Breast epithelium (tissue), 4 donors: ENCODE results near the gene ITPR1. TPM values are rescaled to one million over a fixed set of nuclear protein-coding genes. Genes with fewer than 3 reads are reported as not detected.

Experiments used
- DNase-seq, 2 donors: peaks; one replicate each; pipeline ENCODE4 v3.0.0-alpha.2; 2019; ENCODE audit warnings: low spot score in 2 of 2
- H3K27ac ChIP-seq, 2 donors: fragments of 200-600 bp; sonication (generic) in 1 of 2; one replicate each; pipeline ENCODE4 v1.5.1; 2016 to 2019; ENCODE audit warnings: mild to moderate bottlenecking in 1 of 2
- H3K27me3 ChIP-seq, 2 donors: fragments of 200-600 bp; sonication (generic) in 1 of 2; one replicate each; pipeline versions ENCODE4 v1.5.1 to v1.6.0; 2017 to 2019; ENCODE audit warnings: control low read depth in 1 of 2, mild to moderate bottlenecking in 1 of 2
- H3K36me3 ChIP-seq: fragments of 200-600 bp; one replicate; pipeline ENCODE4 v1.5.1; 2019
- H3K4me1 ChIP-seq, 2 donors: fragments of 200-600 bp; sonication (generic); one replicate each; pipeline ENCODE4 v1.5.1; 2016 to 2019; ENCODE audit warnings: control low read depth in 1 of 2
- H3K4me3 ChIP-seq, 3 donors: fragments of 200-600 bp; sonication (generic); 1 replicate in 2 of 3; 2 replicates in 1 of 3; pipeline ENCODE4 v1.5.1; 2016 to 2019; ENCODE audit warnings: mild to moderate bottlenecking in 3 of 3, moderate library complexity in 2 of 3
- H3K9me3 ChIP-seq, 2 donors: fragments of 200-600 bp; sonication (generic) in 1 of 2; one replicate each; pipeline ENCODE4 v1.5.1; 2016 to 2019; ENCODE audit warnings: control low read depth in 1 of 2
- POLR2A ChIP-seq: fragments of 450-650 bp; IDR thresholded peaks from one replicate; pipeline ENCODE4 v1.6.1; 2016; ENCODE audit warnings: antibody characterized with exemption, mild to moderate bottlenecking, moderate library complexity
- POLR2AphosphoS5 ChIP-seq, 3 donors: sonication (generic); formaldehyde crosslinking; IDR thresholded peaks; one replicate each; pipeline ENCODE4 v1.6.1; 2017; ENCODE audit warnings: antibody characterized with exemption in 3 of 3
- intact Hi-C: fragments of 100-400 bp; cut with DNase I; formaldehyde crosslinking; loops from one replicate; pipeline ENCODE4 v1.15.1; 2023; ENCODE audit warnings: low total_unique reads
- total RNA-seq, 3 donors: library from RNA; depleted of rRNA; stranded (reverse); fragments of >200 nt; gene quantifications; one replicate each; pipeline ENCODE4 v1.1.0, GENCODE V29; 2016
- TF ChIP-seq, protein P1 (sequence below), 3 donors: fragments of 450-650 bp; IDR thresholded peaks; one replicate each; pipeline ENCODE4 v1.5.1; 2016 to 2017; ENCODE audit warnings: antibody characterized with exemption in 3 of 3, mild to moderate bottlenecking in 3 of 3, moderate library complexity in 3 of 3

ITPR1 gene
- total RNA-seq, 3 donors from 2014 or later: 53.8 to 227 (median 174) TPM

DNA sequence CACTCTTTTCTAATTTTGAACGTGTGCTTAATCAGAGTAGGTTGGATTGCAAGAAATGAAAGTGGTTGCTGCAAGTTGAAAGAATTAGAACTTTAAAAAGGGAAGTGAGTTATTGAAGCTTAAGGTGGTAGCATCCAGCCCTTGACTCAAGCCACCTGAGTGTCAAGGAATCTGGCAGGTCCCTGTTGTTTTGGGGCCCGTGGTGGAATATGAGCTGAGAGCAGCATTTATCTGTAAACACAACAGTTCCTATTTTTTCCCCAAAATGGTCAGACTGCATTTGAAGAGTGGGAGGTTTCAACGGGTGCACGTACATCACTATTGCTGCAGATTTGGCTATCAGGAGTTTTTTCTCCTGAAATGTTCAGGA, 1.7 kb downstream of the ITPR1 start:
- DNase-seq: no peak
- Histone ChIP-seq H3K27me3 (no peaks in the 10 kb centered on the region), H3K9me3 (no peaks in the 10 kb centered on the region), H3K4me1 (peaks cover 0 to 3% of the 10 kb centered on the region in 2 donors), H3K4me3 (peak overlapping the region; percentile 74 to 93 (median 86)), H3K36me3 (no peaks in the 10 kb centered on the region), H3K27ac (peak overlapping the region; percentile 46 to 86)
- TF ChIP-seq POLR2AphosphoS5 (IDR thresholded peaks at IDR 0.05) (no peak), POLR2A (no peak)
- TF ChIP-seq, protein P1, sequence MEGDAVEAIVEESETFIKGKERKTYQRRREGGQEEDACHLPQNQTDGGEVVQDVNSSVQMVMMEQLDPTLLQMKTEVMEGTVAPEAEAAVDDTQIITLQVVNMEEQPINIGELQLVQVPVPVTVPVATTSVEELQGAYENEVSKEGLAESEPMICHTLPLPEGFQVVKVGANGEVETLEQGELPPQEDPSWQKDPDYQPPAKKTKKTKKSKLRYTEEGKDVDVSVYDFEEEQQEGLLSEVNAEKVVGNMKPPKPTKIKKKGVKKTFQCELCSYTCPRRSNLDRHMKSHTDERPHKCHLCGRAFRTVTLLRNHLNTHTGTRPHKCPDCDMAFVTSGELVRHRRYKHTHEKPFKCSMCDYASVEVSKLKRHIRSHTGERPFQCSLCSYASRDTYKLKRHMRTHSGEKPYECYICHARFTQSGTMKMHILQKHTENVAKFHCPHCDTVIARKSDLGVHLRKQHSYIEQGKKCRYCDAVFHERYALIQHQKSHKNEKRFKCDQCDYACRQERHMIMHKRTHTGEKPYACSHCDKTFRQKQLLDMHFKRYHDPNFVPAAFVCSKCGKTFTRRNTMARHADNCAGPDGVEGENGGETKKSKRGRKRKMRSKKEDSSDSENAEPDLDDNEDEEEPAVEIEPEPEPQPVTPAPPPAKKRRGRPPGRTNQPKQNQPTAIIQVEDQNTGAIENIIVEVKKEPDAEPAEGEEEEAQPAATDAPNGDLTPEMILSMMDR (IDR thresholded peaks at IDR 0.05): no peak
- intact Hi-C loops: no loop called here

DNA sequence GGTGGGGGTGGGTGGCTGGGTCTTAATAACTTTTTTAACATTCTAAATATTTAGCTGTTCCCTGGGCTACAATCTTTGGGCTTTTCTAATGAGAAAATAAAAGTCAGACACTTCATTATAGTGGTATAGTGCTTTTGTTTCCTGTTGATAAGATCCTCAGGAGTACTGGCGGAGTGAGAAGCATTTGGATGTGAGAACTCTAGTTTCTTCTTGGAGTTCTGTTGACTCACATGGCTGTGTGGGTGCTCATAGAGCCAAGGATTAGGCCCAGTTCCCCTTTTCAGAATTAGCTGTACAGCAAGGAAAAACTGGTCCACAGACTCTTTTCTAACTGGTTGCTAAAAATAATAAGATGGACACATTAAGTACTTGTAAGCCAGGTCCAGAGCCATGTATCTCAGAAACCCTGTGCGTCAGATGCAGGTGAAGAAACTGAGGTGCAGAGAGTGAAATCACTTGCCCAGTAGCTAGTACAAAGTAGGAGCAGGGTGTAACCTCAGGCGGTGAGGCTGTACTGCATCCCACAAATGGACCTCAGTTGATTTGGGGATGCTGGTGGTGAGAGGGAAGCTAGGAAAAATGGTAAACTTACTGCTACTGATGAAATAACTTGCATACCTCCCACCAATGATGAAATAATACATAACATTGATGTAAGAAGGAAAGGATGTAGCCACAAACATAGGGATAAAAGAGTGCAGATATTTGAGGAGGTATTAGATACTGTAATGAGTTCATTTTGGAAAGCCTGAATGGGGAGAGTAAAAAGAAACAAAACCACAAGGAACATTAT, 2.3 kb downstream of the ITPR1 start:
- TF ChIP-seq POLR2AphosphoS5 (IDR thresholded peaks at IDR 0.05) (no peak), POLR2A (no peak)
- TF ChIP-seq, protein P1 (IDR thresholded peaks at IDR 0.05): no peak
- Histone ChIP-seq H3K27ac (peak overlapping the region; percentile 46 to 86), H3K27me3 (no peaks in the 10 kb centered on the region), H3K4me1 (peaks cover 0 to 3% of the 10 kb centered on the region in 2 donors), H3K9me3 (no peaks in the 10 kb centered on the region), H3K36me3 (no peaks in the 10 kb centered on the region), H3K4me3 (peak overlapping the region in 2 of 3 donors; percentile 86 to 93)
- no peak for DNase-seq
- intact Hi-C loops: no loop called here

DNA sequence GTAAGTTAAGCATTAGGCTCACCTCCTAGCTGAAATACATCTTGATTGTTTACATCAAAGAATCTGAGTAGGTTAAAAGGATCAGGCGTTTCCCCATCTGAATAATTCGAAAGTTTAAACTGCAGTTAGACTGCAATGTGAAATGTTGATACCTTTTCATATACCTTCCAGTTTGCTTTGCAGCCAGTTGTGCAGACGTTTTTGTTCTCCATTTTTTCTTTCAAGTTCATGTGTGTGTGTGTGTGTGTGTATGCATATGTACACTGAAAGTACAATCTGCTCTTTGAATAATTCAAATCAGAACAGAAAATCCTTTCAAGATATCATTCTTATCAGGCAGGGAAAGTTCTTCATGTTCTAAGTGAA, 2.9 kb downstream of the ITPR1 start:
- Histone ChIP-seq H3K27me3 (no peaks in the 10 kb centered on the region), H3K4me3 (peak overlapping the region in 2 of 3 donors; percentile 86 to 93), H3K27ac (no peak overlapping the region), H3K36me3 (no peaks in the 10 kb centered on the region), H3K4me1 (peaks cover 0 to 3% of the 10 kb centered on the region in 2 donors), H3K9me3 (no peaks in the 10 kb centered on the region)
- intact Hi-C loops: no loop called here
- DNase-seq: no peak
- TF ChIP-seq POLR2AphosphoS5 (IDR thresholded peaks at IDR 0.05): no peak
- TF ChIP-seq, protein P1 (IDR thresholded peaks at IDR 0.05): no peak
- no peak for TF ChIP-seq POLR2A

DNA sequence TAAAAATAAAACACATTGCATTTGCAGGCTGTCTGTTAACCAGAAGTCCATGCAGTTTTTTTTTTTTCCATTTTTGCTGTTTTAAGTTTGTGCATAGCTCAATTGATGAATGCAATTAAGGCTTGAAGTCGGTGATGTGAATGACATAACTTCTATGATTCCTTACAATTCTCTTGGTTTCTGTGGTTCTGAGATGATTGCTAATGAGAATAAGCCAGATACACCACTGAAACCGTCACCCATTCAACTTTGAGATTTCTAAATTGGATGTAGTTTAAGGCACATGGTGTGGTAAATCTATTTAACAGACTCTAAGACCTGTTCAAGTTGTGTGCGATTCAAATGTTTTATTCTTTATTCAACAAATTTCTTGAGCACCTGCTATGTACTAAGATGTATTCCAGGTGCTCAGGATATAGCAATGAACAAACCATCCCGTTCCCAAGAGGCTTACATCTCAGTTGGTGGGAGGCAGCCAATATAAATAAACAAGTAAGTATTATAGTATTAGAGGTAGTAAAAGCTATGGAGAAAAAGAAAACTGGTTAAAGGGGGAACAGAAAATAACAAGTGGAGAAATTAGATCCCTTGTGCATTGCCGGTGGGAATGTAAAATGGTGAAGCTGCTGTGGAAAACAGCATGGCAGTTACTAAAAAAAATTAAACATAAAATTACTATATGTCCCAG, 4.0 kb downstream of the ITPR1 start:
- intact Hi-C loops: no loop called here
- no peaks in the 10 kb centered on the region for H3K36me3 ChIP-seq
- H3K27ac ChIP-seq: no peak overlapping the region
- H3K4me3 ChIP-seq: no peak overlapping the region
- no peak for DNase-seq
- H3K4me1 ChIP-seq: no peaks in the 10 kb centered on the region
- H3K27me3 ChIP-seq: no peaks in the 10 kb centered on the region
- H3K9me3 ChIP-seq: no peaks in the 10 kb centered on the region
- TF ChIP-seq POLR2A: no peak
- TF ChIP-seq, protein P1 (IDR thresholded peaks at IDR 0.05): no peak
- no peak for TF ChIP-seq POLR2AphosphoS5 (IDR thresholded peaks at IDR 0.05)

DNA sequence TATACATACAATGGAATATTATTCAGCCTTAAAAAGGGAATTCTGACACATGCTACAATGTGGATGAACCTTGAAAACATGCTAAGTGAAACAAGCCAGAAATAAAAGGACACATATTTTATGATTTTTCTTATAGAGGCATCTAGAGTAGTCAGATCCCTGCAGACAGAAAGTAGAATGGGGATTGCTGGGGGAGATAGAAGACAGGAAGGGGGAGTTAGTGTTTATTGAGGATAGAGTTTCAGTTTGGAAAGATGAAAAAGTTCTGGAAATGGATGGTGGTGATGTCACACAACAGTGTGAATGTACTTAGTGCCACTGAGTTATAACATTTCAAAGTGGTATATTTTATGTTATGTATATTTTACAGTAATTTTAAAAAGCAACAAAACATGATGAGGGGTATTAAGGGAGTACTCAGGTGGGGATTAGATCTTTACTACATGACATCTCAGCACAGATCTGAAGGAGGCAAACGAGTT, 4.7 kb downstream of the ITPR1 start:
- intact Hi-C loops: no loop called here

More for the DNA sequence above, 4.7 kb downstream of the ITPR1 start:
- H3K36me3 ChIP-seq: no peaks in the 10 kb centered on the region
- TF ChIP-seq POLR2AphosphoS5 (IDR thresholded peaks at IDR 0.05): no peak
- TF ChIP-seq, protein P1 (IDR thresholded peaks at IDR 0.05): no peak
- no peak for TF ChIP-seq POLR2A
- H3K27ac ChIP-seq: no peak overlapping the region
- H3K27me3 ChIP-seq: no peaks in the 10 kb centered on the region
- DNase-seq: no peak
- H3K4me3 ChIP-seq: no peak overlapping the region
- H3K4me1 ChIP-seq: no peaks in the 10 kb centered on the region
- no peaks in the 10 kb centered on the region for H3K9me3 ChIP-seq
